CD14-positive monocyte (primary cell): ENCODE data around the gene SDCBP2. TPM values are rescaled to one million over a fixed set of nuclear protein-coding genes. Genes with fewer than 3 reads are reported as not detected.

Experiments used
- DNase-seq, 3 donors: peaks; one replicate each; pipeline ENCODE4 v3.0.0-alpha.2; 2011 to 2022
- H2AFZ ChIP-seq: 2 replicates; pipeline ENCODE4 v1.6.0; 2012; ENCODE audit warnings: mild to moderate bottlenecking, low read depth, low read length, inconsistent platforms; ENCODE audit not compliant: insufficient read depth, poor library complexity, severe bottlenecking
- H3K27ac ChIP-seq, 2 donors: 1 replicate in 1 of 2; 2 replicates in 1 of 2; pipeline ENCODE4 v1.5.1; 2012 to 2013; ENCODE audit warnings: low read length in 2 of 2, control low read depth in 1 of 2, inconsistent platforms in 1 of 2, low read depth in 1 of 2, mild to moderate bottlenecking in 1 of 2
- H3K27me3 ChIP-seq, 2 donors: one replicate each; pipeline versions ENCODE4 v1.6.0 to v1.6.1; 2011 to 2013; ENCODE audit warnings: low read length in 2 of 2; ENCODE audit not compliant: control insufficient read depth in 2 of 2, insufficient read depth in 2 of 2
- H3K36me3 ChIP-seq, 2 donors: replicated peaks in 1 of 2; 1 replicate in 1 of 2; 2 replicates in 1 of 2; pipeline versions ENCODE4 v1.5.1 to v1.6.1; 2012 to 2013; ENCODE audit warnings: low read length in 2 of 2, control low read depth in 1 of 2, inconsistent platforms in 1 of 2, mild to moderate bottlenecking in 1 of 2; ENCODE audit not compliant: insufficient read depth in 2 of 2, control insufficient read depth in 1 of 2
- H3K4me1 ChIP-seq, 2 donors: 1 replicate in 1 of 2; 2 replicates in 1 of 2; pipeline versions ENCODE4 v1.5.1 to v1.6.1; 2012 to 2013; ENCODE audit warnings: low read length in 2 of 2, control low read depth in 1 of 2, inconsistent platforms in 1 of 2, mild to moderate bottlenecking in 1 of 2, moderate library complexity in 1 of 2; ENCODE audit not compliant: insufficient read depth in 2 of 2, control insufficient read depth in 1 of 2
- H3K4me2 ChIP-seq: replicated peaks from 2 replicates; pipeline ENCODE3; 2012; ENCODE audit warnings: low read length, moderate library complexity, mild to moderate bottlenecking; ENCODE audit not compliant: poor library complexity, severe bottlenecking; ENCODE audit errors: extremely low read depth
- H3K4me3 ChIP-seq, 3 experiments: fragments of 200-600 bp in 1 of 3; sonication (generic) in 1 of 3; replicated peaks in 1 of 3; 1 replicate in 2 of 3; 2 replicates in 1 of 3; pipeline ENCODE4 v1.5.1; 2011 to 2013; ENCODE audit warnings: low read length in 3 of 3, mild to moderate bottlenecking in 3 of 3, control low read depth in 2 of 3, low read depth in 2 of 3, inconsistent platforms in 1 of 3, moderate library complexity in 1 of 3
- H3K79me2 ChIP-seq: 2 replicates; pipeline ENCODE4 v1.6.0; 2012; ENCODE audit warnings: mild to moderate bottlenecking, control low read depth, inconsistent platforms, low read length, moderate library complexity; ENCODE audit not compliant: insufficient read depth
- H3K9ac ChIP-seq: 2 replicates; pipeline ENCODE4 v1.6.0; 2017; ENCODE audit warnings: low read length, mild to moderate bottlenecking; ENCODE audit not compliant: insufficient read depth, poor library complexity, severe bottlenecking
- H3K9me3 ChIP-seq, 2 donors: replicated peaks in 1 of 2; 1 replicate in 1 of 2; 2 replicates in 1 of 2; pipeline versions ENCODE4 v1.5.1 to v1.6.1; 2012 to 2013; ENCODE audit warnings: low read length in 2 of 2, control low read depth in 1 of 2; ENCODE audit not compliant: control insufficient read depth in 1 of 2, insufficient read depth in 1 of 2
- H4K20me1 ChIP-seq: 2 replicates; pipeline ENCODE4 v1.6.0; 2012; ENCODE audit warnings: mild to moderate bottlenecking, low read length, control low read depth, moderate library complexity; ENCODE audit not compliant: insufficient read depth
- H3K27ac Mint-ChIP-seq, 7 donors: one replicate each; pipeline ENCODE4 v1.8.0; 2020; ENCODE audit warnings: mild to moderate bottlenecking in 7 of 7, mixed read lengths in 7 of 7, moderate library complexity in 6 of 7, inconsistent platforms in 2 of 7
- H3K27me3 Mint-ChIP-seq, 3 donors: one replicate each; pipeline ENCODE4 v1.8.0; 2021 to 2022; ENCODE audit warnings: low read depth in 3 of 3, mild to moderate bottlenecking in 3 of 3, mixed read lengths in 3 of 3, moderate library complexity in 3 of 3, inconsistent platforms in 1 of 3
- H3K36me3 Mint-ChIP-seq, 2 donors: one replicate each; pipeline ENCODE4 v1.8.0; 2020; ENCODE audit warnings: mixed read lengths in 2 of 2, inconsistent platforms in 1 of 2, mild to moderate bottlenecking in 1 of 2
- H3K4me1 Mint-ChIP-seq: one replicate; pipeline ENCODE4 v1.8.0; 2020; ENCODE audit warnings: mild to moderate bottlenecking, mixed read lengths
- H3K4me3 Mint-ChIP-seq, 2 donors: one replicate each; pipeline ENCODE4 v1.8.0; 2020; ENCODE audit warnings: mild to moderate bottlenecking in 2 of 2, mixed read lengths in 2 of 2, moderate library complexity in 1 of 2
- H3K9me3 Mint-ChIP-seq, 7 donors: one replicate each; pipeline ENCODE4 v1.8.0; 2020 to 2022; ENCODE audit warnings: mixed read lengths in 7 of 7, mild to moderate bottlenecking in 6 of 7, moderate library complexity in 6 of 7, inconsistent platforms in 2 of 7
- CTCF ChIP-seq: fragments of 200-600 bp; IDR thresholded peaks from one replicate; pipeline ENCODE4 v1.8.0; 2022; ENCODE audit warnings: antibody characterized with exemption, mild to moderate bottlenecking
- WGBS: methylation state at CpG from one replicate; pipeline ENCODE4 v1.1.5; 2013; ENCODE audit warnings: missing lambda C conversion rate; ENCODE audit not compliant: insufficient coverage; 5-methylcytosine and 5-hydroxymethylcytosine counted together
- intact Hi-C, 2 donors: fragments of 100-400 bp; cut with micrococcal nuclease; formaldehyde crosslinking; loops; one replicate each; pipeline versions ENCODE4 v1.15.0 to v1.15.1; 2023
- polyA plus RNA-seq, 3 donors: library from polyadenylated mRNA; depleted of rRNA in 1 of 3; unstranded in 2 of 3; stranded (reverse) in 1 of 3; fragments of 300-500 nt in 2 of 3; fragments of >200 nt in 1 of 3; fragmentation: Illumina TruSeq in 2 of 3; gene quantifications; 1 replicate in 2 of 3; 2 replicates in 1 of 3; pipeline ENCODE4 v1.2.3, GENCODE V29; 2012 to 2021

SDCBP2 gene
- polyA plus RNA-seq, 3 donors: 0.69 to 1.0 (median 0.71) TPM

GRCh38 chr20:1308702-1309095, 20.2 kb downstream of the SDCBP2 start:
- no peaks in the 10 kb centered on the region for H3K36me3 Mint-ChIP-seq

GRCh38 chr20:1308067-1308701, 20.8 kb downstream of the SDCBP2 start:
- no peak overlapping the region for H3K9ac ChIP-seq
- H3K36me3 ChIP-seq: no peaks in the 10 kb centered on the region
- no peak overlapping the region for H3K27ac ChIP-seq
- DNase-seq: no peak
- H3K4me3 Mint-ChIP-seq: no peak overlapping the region
- intact Hi-C loops: no loop called here
- no peaks in the 10 kb centered on the region for H3K9me3 Mint-ChIP-seq
- no peaks in the 10 kb centered on the region for H4K20me1 ChIP-seq
- H2AFZ ChIP-seq: no peak overlapping the region
- peaks cover 0 to 3% (median 2%) of the 10 kb centered on the region in 3 donors for H3K27me3 Mint-ChIP-seq
- H3K4me3 ChIP-seq: no peak overlapping the region
- H3K79me2 ChIP-seq: no peaks in the 10 kb centered on the region
- H3K4me1 Mint-ChIP-seq: no peaks in the 10 kb centered on the region
- peaks cover under 1 to 1% of the 10 kb centered on the region in 2 donors for H3K4me1 ChIP-seq
- no peaks in the 10 kb centered on the region for H3K27me3 ChIP-seq
- no peak for TF ChIP-seq CTCF
- WGBS: 93% methylated on average over 11 of the region's 13 CpGs
- H3K4me2 ChIP-seq: no peak overlapping the region
- H3K36me3 Mint-ChIP-seq: no peaks in the 10 kb centered on the region
- H3K27ac Mint-ChIP-seq: no peak overlapping the region
- H3K9me3 ChIP-seq: no peaks in the 10 kb centered on the region

More at GRCh38 chr20:1308702-1309095, 20.2 kb downstream of the SDCBP2 start:
- Histone ChIP-seq H3K4me3 (no peak overlapping the region), H2AFZ (no peak overlapping the region), H3K27me3 (no peaks in the 10 kb centered on the region), H3K4me1 (peaks cover 5 to 6% of the 10 kb centered on the region in 2 donors), H3K36me3 (no peaks in the 10 kb centered on the region), H3K9me3 (no peaks in the 10 kb centered on the region), H3K9ac (no peak overlapping the region), H4K20me1 (no peaks in the 10 kb centered on the region), H3K79me2 (no peaks in the 10 kb centered on the region), H3K4me2 (no peak overlapping the region), H3K27ac (no peak overlapping the region)
- H3K9me3 Mint-ChIP-seq: no peaks in the 10 kb centered on the region
- no peak for DNase-seq
- 84% methylated on average over 4 of the region's 9 CpGs for WGBS
- intact Hi-C loops: no loop called here
- H3K4me3 Mint-ChIP-seq: no peak overlapping the region
- no peaks in the 10 kb centered on the region for H3K4me1 Mint-ChIP-seq
- TF ChIP-seq CTCF: no peak
- no peak overlapping the region for H3K27ac Mint-ChIP-seq
- H3K27me3 Mint-ChIP-seq: peaks cover 0 to 3% (median under 1%) of the 10 kb centered on the region in 3 donors
